Measurements from ENCODE around the gene RPS6KB2.
A peak's percentile ranks its signal among the peaks of the same experiment; 100 is the strongest.
"Not testable (repeated sequence)": the region's sequence is repeated elsewhere in the genome, so short reads cannot be mapped to it uniquely, and the experiment has no call there.

The RPS6KB2 gene

GRCh38 chr11:67468759-67469507, 40.6 kb downstream of the RPS6KB2 start, which contains the start of gene TMEM134:
TMEM134 (minus strand) TSS chr11:67469251; CDS start chr11:67469192, 59 bp downstream.
- peak; percentile 93 for DNase-seq

GRCh38 chr11:67469508-67469811, 41.2 kb downstream of the RPS6KB2 start:
- no peak for DNase-seq

- DNase-seq: no peak
These were observed 42.2 kb downstream of the RPS6KB2 start for GRCh38 chr11:67470337-67471002.

- DNase-seq: no peak
These were observed 44.6 kb downstream of the RPS6KB2 start for GRCh38 chr11:67472882-67473281.

- DNase-seq: not testable (repeated sequence)
These were observed 48.4 kb downstream of the RPS6KB2 start for GRCh38 chr11:67476692-67477091.

- DNase-seq: not testable (repeated sequence)
These were observed 49.2 kb downstream of the RPS6KB2 start for GRCh38 chr11:67477344-67478050.

- DNase-seq: no peak
These were observed 54.1 kb downstream of the RPS6KB2 start for GRCh38 chr11:67482275-67482826.

GRCh38 chr11:67482827-67483798, 54.8 kb downstream of the RPS6KB2 start, which contains the start of gene AIP:
AIP (plus strand) TSS chr11:67483026; CDS start chr11:67483159, 133 bp downstream.
- DNase-seq: peak; percentile 98

GRCh38 chr11:67483831-67484665, 55.8 kb downstream of the RPS6KB2 start:
- DNase-seq: peak; percentile 64

- peak; percentile 86 for DNase-seq
These were observed 56.6 kb downstream of the RPS6KB2 start for GRCh38 chr11:67484847-67485311.

All from stimulated activated CD8-positive, alpha-beta memory T cell treated with anti-CD3 and anti-CD28 coated beads, Interleukin-4, amount 100 ng/mL, for 48 hours (primary cell).